H9 (cell line): ENCODE measurements around the gene ZSWIM5. TPM values are rescaled to one million over a fixed set of nuclear protein-coding genes. Genes with fewer than 3 reads are reported as not detected.
"Not testable (repeated sequence)": the region's sequence is repeated elsewhere in the genome, so short reads cannot be mapped to it uniquely, and the experiment has no call there.

ENCODE experiments used
- DNase-seq: peaks from one replicate; pipeline ENCODE4 v3.0.0-alpha.2; 2017
- H2AFZ ChIP-seq: one replicate; pipeline ENCODE4 v1.6.1; 2013; ENCODE audit warnings: mild to moderate bottlenecking, low read length, control low read depth, moderate library complexity
- H2AK5ac ChIP-seq: 2 replicates; pipeline ENCODE4 v1.6.1; 2013; ENCODE audit warnings: low read length, control low read depth, mixed read lengths; ENCODE audit not compliant: insufficient read length
- H2BK120ac ChIP-seq: one replicate; pipeline ENCODE4 v1.6.1; 2013; ENCODE audit warnings: low read depth, mild to moderate bottlenecking, low read length, control low read depth, inconsistent platforms; ENCODE audit not compliant: poor library complexity, severe bottlenecking
- H2BK12ac ChIP-seq: 2 replicates; pipeline ENCODE4 v1.6.1; 2013; ENCODE audit warnings: low read length, control low read depth, mixed read lengths, low read depth; ENCODE audit not compliant: insufficient read length
- H2BK15ac ChIP-seq: 2 replicates; pipeline ENCODE4 v1.6.1; 2013; ENCODE audit warnings: low read depth, low read length, control low read depth
- H2BK20ac ChIP-seq: one replicate; pipeline ENCODE4 v1.6.1; 2013; ENCODE audit warnings: low read depth, mild to moderate bottlenecking, low read length, control low read depth, inconsistent platforms; ENCODE audit not compliant: poor library complexity, severe bottlenecking
- H2BK5ac ChIP-seq: 2 replicates; pipeline ENCODE4 v1.6.1; 2013; ENCODE audit warnings: low read length, control low read depth, mixed read lengths; ENCODE audit not compliant: insufficient read length
- H3K14ac ChIP-seq: 2 replicates; pipeline ENCODE4 v1.6.1; 2013; ENCODE audit warnings: low read length, control low read depth; ENCODE audit not compliant: insufficient read depth
- H3K18ac ChIP-seq: 2 replicates; pipeline ENCODE4 v1.6.1; 2013; ENCODE audit warnings: low read depth, mild to moderate bottlenecking, mixed read lengths, low read length, control low read depth; ENCODE audit not compliant: insufficient read length
- H3K23ac ChIP-seq: 2 replicates; pipeline ENCODE4 v1.6.1; 2013; ENCODE audit warnings: low read length, control low read depth, mixed read lengths, low read depth; ENCODE audit not compliant: insufficient read length
- H3K23me2 ChIP-seq: 2 replicates; pipeline ENCODE4 v1.6.1; 2013; ENCODE audit warnings: low read depth, mild to moderate bottlenecking, mixed read lengths, low read length, control low read depth; ENCODE audit not compliant: insufficient read length, poor library complexity, severe bottlenecking
- H3K27ac ChIP-seq: 2 replicates; pipeline ENCODE4 v1.5.1; 2013; ENCODE audit warnings: low read length, control low read depth, mixed read lengths, low read depth; ENCODE audit not compliant: insufficient read length
- H3K27me3 ChIP-seq: 2 replicates; pipeline ENCODE4 v1.6.1; 2013; ENCODE audit warnings: low read length, control low read depth, inconsistent platforms; ENCODE audit not compliant: insufficient read depth
- H3K4ac ChIP-seq: 2 replicates; pipeline ENCODE4 v1.6.1; 2013; ENCODE audit warnings: low read depth, mild to moderate bottlenecking, control low read depth, inconsistent platforms, low read length, moderate library complexity
- H3K4me1 ChIP-seq: 2 replicates; pipeline ENCODE4 v1.6.1; 2013; ENCODE audit warnings: low read length, control low read depth, inconsistent platforms; ENCODE audit not compliant: insufficient read depth
- H3K4me2 ChIP-seq: 2 replicates; pipeline ENCODE4 v1.6.1; 2013; ENCODE audit warnings: low read length, control low read depth, mixed read lengths; ENCODE audit not compliant: insufficient read length, insufficient read depth
- H3K56ac ChIP-seq: 2 replicates; pipeline ENCODE4 v1.6.1; 2013; ENCODE audit warnings: low read depth, mild to moderate bottlenecking, mixed read lengths, low read length, control low read depth; ENCODE audit not compliant: insufficient read length
- H3K79me1 ChIP-seq: 2 replicates; pipeline ENCODE4 v1.6.1; 2013; ENCODE audit warnings: low read depth, mild to moderate bottlenecking, moderate library complexity, low read length, control low read depth, inconsistent platforms; ENCODE audit not compliant: insufficient read depth, poor library complexity, severe bottlenecking
- H3K79me2 ChIP-seq: 2 replicates; pipeline ENCODE4 v1.6.1; 2013; ENCODE audit warnings: low read length, control low read depth, inconsistent platforms; ENCODE audit not compliant: insufficient read depth
- H3K9ac ChIP-seq: 2 replicates; pipeline ENCODE4 v1.6.1; 2013; ENCODE audit warnings: low read length, control low read depth, mixed read lengths; ENCODE audit not compliant: insufficient read length; ENCODE audit errors: extremely low read depth
- H3K9me3 ChIP-seq: one replicate; pipeline ENCODE4 v1.6.1; 2013; ENCODE audit warnings: low read depth, low read length, inconsistent platforms; ENCODE audit not compliant: control insufficient read depth
- H3T11ph ChIP-seq: one replicate; pipeline ENCODE4 v1.6.1; 2013; ENCODE audit warnings: mild to moderate bottlenecking, low read length, control low read depth, inconsistent platforms
- H4K20me1 ChIP-seq: one replicate; pipeline ENCODE4 v1.6.1; 2013; ENCODE audit not compliant: control insufficient read depth, insufficient read length, insufficient read depth
- H4K5ac ChIP-seq: 2 replicates; pipeline ENCODE4 v1.6.1; 2013; ENCODE audit warnings: low read depth, mild to moderate bottlenecking, mixed read lengths, low read length, control low read depth; ENCODE audit not compliant: insufficient read length
- H4K8ac ChIP-seq: replicated peaks from 2 replicates; pipeline ENCODE4 v1.6.1; 2013; ENCODE audit warnings: low read length, control low read depth, mixed read lengths, low read depth; ENCODE audit not compliant: insufficient read length
- H4K91ac ChIP-seq: 2 replicates; pipeline ENCODE4 v1.6.1; 2013; ENCODE audit warnings: low read depth, mild to moderate bottlenecking, moderate library complexity, mixed read lengths, low read length, control low read depth; ENCODE audit not compliant: insufficient read length
- H3K27ac Mint-ChIP-seq, 3 experiments: 2 replicates in 2 of 3; 3 replicates in 1 of 3; pipeline ENCODE4 v1.8.0; 2020 to 2021; ENCODE audit warnings: mixed read lengths in 3 of 3, mild to moderate bottlenecking in 1 of 3, moderate library complexity in 1 of 3
- H3K27me3 Mint-ChIP-seq: 2 replicates; pipeline ENCODE4 v1.8.0; 2021; ENCODE audit warnings: low read depth, mild to moderate bottlenecking, moderate library complexity, mixed read lengths
- H3K36me3 Mint-ChIP-seq, 3 experiments: 2 replicates in 2 of 3; 3 replicates in 1 of 3; pipeline ENCODE4 v1.8.0; 2020 to 2021; ENCODE audit warnings: low read depth in 3 of 3, mixed read lengths in 3 of 3; ENCODE audit not compliant: insufficient read depth in 1 of 3
- H3K4me1 Mint-ChIP-seq, 2 experiments: 2 replicates each; pipeline ENCODE4 v1.8.0; 2020; ENCODE audit warnings: mixed read lengths in 2 of 2
- H3K4me3 Mint-ChIP-seq, 2 experiments: 2 replicates in 1 of 2; 3 replicates in 1 of 2; pipeline ENCODE4 v1.8.0; 2020 to 2021; ENCODE audit warnings: mild to moderate bottlenecking in 2 of 2, mixed read lengths in 2 of 2, moderate library complexity in 1 of 2
- H3K9me3 Mint-ChIP-seq, 2 experiments: 2 replicates in 1 of 2; 3 replicates in 1 of 2; pipeline ENCODE4 v1.8.0; 2020; ENCODE audit warnings: mild to moderate bottlenecking in 2 of 2, mixed read lengths in 2 of 2, moderate library complexity in 1 of 2
- WGBS: extraction: QIAGEN DNeasy Blood & Tissue Kit; methylation state at CpG from one replicate; pipeline ENCODE4 v1.1.7; 2013; ENCODE audit warnings: missing lambda C conversion rate, low lambda C conversion rate, mixed read lengths; ENCODE audit not compliant: insufficient read length; ENCODE audit errors: extremely low coverage; 5-methylcytosine and 5-hydroxymethylcytosine counted together
- total RNA-seq: library from RNA; stranded (reverse); gene quantifications from 2 replicates; pipeline ENCODE4 v1.2.1, GENCODE V29; 2021

The ZSWIM5 gene
- total RNA-seq, 1 experiment from 2014 or later = 3.5 TPM

GRCh38 chr1:45106156-45106545, 100.3 kb downstream of the ZSWIM5 start:
- Mint-ChIP-seq H3K9me3 (peaks cover 32 to 33% of the 10 kb centered on the region in 2 experiments), H3K36me3 (peaks cover 15 to 24% (median 17%) of the 10 kb centered on the region in 3 experiments)
- H3K14ac ChIP-seq, H3K18ac ChIP-seq, H3T11ph ChIP-seq, H2BK20ac ChIP-seq, H3K27me3 ChIP-seq, H2AK5ac ChIP-seq, H4K91ac ChIP-seq, H3K27me3 Mint-ChIP-seq, H4K5ac ChIP-seq, H2BK120ac ChIP-seq, H3K56ac ChIP-seq, H3K9ac ChIP-seq, H3K4me1 ChIP-seq, H3K27ac Mint-ChIP-seq, H3K4ac ChIP-seq, H2BK15ac ChIP-seq, H3K4me2 ChIP-seq, H2BK12ac ChIP-seq, H3K4me3 Mint-ChIP-seq, H3K23ac ChIP-seq, H4K20me1 ChIP-seq, H3K79me2 ChIP-seq, H4K8ac ChIP-seq, H2BK5ac ChIP-seq, H3K9me3 ChIP-seq, H2AFZ ChIP-seq, H3K27ac ChIP-seq, H3K4me1 Mint-ChIP-seq, DNase-seq, H3K23me2 ChIP-seq, H3K79me1 ChIP-seq: not testable (repeated sequence)
- WGBS = no CpG with 5 or more reads among the region's 31 CpGs

GRCh38 chr1:45105486-45106155, 100.8 kb downstream of the ZSWIM5 start:
- H2BK5ac ChIP-seq, H2BK120ac ChIP-seq, H4K91ac ChIP-seq, H2BK20ac ChIP-seq, H3K4me1 Mint-ChIP-seq, H4K20me1 ChIP-seq, H3K14ac ChIP-seq, H3K4me1 ChIP-seq, H3K79me2 ChIP-seq, H3K79me1 ChIP-seq, H2AFZ ChIP-seq, H3K27ac ChIP-seq, H3T11ph ChIP-seq, H3K27ac Mint-ChIP-seq, H3K23ac ChIP-seq, H3K27me3 ChIP-seq, H3K9ac ChIP-seq, H3K27me3 Mint-ChIP-seq, H4K8ac ChIP-seq, H3K9me3 ChIP-seq, H4K5ac ChIP-seq, H3K18ac ChIP-seq, H3K4me2 ChIP-seq, H2BK15ac ChIP-seq, DNase-seq, H2BK12ac ChIP-seq, H3K4ac ChIP-seq, H3K4me3 Mint-ChIP-seq, H3K56ac ChIP-seq, H2AK5ac ChIP-seq, H3K23me2 ChIP-seq: not testable (repeated sequence)
- no CpG with 5 or more reads among the region's 43 CpGs for WGBS
- Mint-ChIP-seq H3K36me3 (peaks cover 15 to 21% (median 17%) of the 10 kb centered on the region in 3 experiments), H3K9me3 (peaks cover 29 to 30% of the 10 kb centered on the region in 2 experiments)
